Tibial nerve (tissue), 3 donors: ENCODE data around the gene AK8.

ENCODE experiments used
- POLR2A ChIP-seq, 2 donors: fragments of 450-650 bp; IDR thresholded peaks; one replicate each; pipeline ENCODE4 v1.6.1; 2017; ENCODE audit warnings: antibody characterized with exemption in 2 of 2, mild to moderate bottlenecking in 2 of 2, moderate library complexity in 2 of 2
- TF ChIP-seq, protein P1 (sequence below), 5 experiments: fragments of 200-600 bp in 3 of 5; fragments of 450-650 bp in 2 of 5; sonication (generic) in 3 of 5; IDR thresholded peaks; one replicate each; pipeline ENCODE4 v1.5.1; 2016 to 2019; ENCODE audit warnings: antibody characterized with exemption in 5 of 5, mild to moderate bottlenecking in 3 of 5, moderate library complexity in 2 of 5

- TF ChIP-seq, protein P1, sequence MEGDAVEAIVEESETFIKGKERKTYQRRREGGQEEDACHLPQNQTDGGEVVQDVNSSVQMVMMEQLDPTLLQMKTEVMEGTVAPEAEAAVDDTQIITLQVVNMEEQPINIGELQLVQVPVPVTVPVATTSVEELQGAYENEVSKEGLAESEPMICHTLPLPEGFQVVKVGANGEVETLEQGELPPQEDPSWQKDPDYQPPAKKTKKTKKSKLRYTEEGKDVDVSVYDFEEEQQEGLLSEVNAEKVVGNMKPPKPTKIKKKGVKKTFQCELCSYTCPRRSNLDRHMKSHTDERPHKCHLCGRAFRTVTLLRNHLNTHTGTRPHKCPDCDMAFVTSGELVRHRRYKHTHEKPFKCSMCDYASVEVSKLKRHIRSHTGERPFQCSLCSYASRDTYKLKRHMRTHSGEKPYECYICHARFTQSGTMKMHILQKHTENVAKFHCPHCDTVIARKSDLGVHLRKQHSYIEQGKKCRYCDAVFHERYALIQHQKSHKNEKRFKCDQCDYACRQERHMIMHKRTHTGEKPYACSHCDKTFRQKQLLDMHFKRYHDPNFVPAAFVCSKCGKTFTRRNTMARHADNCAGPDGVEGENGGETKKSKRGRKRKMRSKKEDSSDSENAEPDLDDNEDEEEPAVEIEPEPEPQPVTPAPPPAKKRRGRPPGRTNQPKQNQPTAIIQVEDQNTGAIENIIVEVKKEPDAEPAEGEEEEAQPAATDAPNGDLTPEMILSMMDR (IDR thresholded peaks at IDR 0.05), result no peak
- no peak for TF ChIP-seq POLR2A (IDR thresholded peaks at IDR 0.05)
Observed at GRCh38 chr9:132749306-132749705, 128.8 kb downstream of the AK8 start.
